Measurements from ENCODE around the gene UNC5B.

GRCh38 chr10:71232089-71232998, 20.0 kb downstream of the UNC5B start:
- TF ChIP-seq, protein P1, sequence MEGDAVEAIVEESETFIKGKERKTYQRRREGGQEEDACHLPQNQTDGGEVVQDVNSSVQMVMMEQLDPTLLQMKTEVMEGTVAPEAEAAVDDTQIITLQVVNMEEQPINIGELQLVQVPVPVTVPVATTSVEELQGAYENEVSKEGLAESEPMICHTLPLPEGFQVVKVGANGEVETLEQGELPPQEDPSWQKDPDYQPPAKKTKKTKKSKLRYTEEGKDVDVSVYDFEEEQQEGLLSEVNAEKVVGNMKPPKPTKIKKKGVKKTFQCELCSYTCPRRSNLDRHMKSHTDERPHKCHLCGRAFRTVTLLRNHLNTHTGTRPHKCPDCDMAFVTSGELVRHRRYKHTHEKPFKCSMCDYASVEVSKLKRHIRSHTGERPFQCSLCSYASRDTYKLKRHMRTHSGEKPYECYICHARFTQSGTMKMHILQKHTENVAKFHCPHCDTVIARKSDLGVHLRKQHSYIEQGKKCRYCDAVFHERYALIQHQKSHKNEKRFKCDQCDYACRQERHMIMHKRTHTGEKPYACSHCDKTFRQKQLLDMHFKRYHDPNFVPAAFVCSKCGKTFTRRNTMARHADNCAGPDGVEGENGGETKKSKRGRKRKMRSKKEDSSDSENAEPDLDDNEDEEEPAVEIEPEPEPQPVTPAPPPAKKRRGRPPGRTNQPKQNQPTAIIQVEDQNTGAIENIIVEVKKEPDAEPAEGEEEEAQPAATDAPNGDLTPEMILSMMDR (optimal IDR thresholded peaks at IDR 0.05 in 1 of 3, IDR thresholded peaks at IDR 0.05 in 1 of 3, conservative IDR thresholded peaks at IDR 0.05 in 1 of 3; ENCODE audit: extremely low read depth in 1 of 3, insufficient read depth in 2 of 3, low read length in 3 of 3): no peak
- TF ChIP-seq EZH2 (IDR thresholded peaks at IDR 0.05; ENCODE audit: low read length): no peak
